KG1 (cell line): Measurements from ENCODE around the gene PORCN.
"Not testable (repeated sequence)": the region's sequence is repeated elsewhere in the genome, so short reads cannot be mapped to it uniquely, and the experiment has no call there.

ENCODE experiments used
- DNase-seq: peaks from one replicate; lab custom pipeline; 2025; lab: John Stamatoyannopoulos, UW

The PORCN gene

GRCh38 chrX:48540480-48540879, 31.7 kb downstream of the PORCN start:
- no peak for DNase-seq

DNA sequence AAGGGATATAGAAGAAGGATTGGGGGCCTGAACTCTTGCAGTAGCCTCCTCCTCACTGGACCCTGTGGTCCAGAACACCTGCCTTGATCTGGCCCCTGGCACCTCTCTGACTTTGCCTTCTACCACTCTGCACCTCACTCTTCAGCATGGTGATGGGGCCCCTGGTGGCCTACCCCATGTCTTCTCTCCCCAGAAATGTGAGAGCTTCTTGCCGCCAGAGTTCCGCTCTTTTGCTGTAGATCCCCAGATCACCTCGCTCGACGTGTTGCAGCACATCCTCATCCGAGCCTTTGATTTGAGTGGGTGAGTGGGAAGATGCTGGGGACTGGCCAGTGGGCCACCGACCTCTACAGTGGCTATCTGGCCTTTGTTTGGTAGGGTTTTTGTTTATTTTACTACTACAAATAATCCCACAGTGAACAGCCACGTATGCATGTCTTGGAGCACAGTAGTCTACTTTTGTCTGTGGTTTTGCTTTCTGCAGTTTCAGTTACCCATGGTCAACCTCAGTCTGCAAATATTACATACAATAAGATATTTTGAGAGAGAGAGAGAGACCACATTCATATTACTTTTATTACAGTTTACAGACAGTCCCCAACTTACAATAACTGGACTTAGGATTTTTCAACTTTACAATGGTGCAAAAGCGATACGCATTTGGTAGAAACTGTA, 32.5 kb downstream of the PORCN start:
- DNase-seq = no peak

GRCh38 chrX:48548871-48549270, 40.1 kb downstream of the PORCN start:
- DNase-seq = no peak

DNA sequence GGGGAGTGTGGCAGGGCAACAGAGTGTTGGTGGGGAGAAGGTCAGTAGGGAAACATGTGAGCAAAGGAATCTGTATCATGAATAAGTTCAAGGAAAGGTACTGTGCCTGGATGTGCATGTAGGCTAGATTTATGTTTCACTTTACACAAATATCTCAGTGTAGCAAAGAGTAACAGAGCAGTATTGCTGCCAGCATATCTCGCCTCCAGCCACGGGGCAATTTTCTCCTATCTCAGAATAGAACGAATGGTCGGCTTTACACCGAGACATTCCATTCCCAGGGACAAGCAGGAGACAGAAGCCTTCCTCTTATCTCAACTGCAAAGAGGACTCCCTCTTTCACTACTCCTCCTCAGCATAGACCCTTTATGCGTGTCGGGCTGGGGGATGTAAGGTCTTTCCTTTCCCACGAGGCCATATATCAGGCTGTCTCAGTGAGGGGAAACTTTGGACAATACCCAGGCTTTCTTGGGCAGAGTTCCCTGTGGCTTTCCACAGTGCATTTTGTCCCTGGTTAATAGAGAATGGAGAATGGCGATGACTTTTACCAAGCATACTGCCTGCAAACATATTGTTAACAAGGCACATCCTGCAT, 47.0 kb downstream of the PORCN start:
- DNase-seq = not testable (repeated sequence)

- no peak for DNase-seq
Measured at GRCh38 chrX:48558271-48558670, 49.5 kb downstream of the PORCN start.

GRCh38 chrX:48559636-48560035, 50.8 kb downstream of the PORCN start:
- DNase-seq = no peak

GRCh38 chrX:48560056-48560455, 51.3 kb downstream of the PORCN start:
- no peak for DNase-seq

DNA sequence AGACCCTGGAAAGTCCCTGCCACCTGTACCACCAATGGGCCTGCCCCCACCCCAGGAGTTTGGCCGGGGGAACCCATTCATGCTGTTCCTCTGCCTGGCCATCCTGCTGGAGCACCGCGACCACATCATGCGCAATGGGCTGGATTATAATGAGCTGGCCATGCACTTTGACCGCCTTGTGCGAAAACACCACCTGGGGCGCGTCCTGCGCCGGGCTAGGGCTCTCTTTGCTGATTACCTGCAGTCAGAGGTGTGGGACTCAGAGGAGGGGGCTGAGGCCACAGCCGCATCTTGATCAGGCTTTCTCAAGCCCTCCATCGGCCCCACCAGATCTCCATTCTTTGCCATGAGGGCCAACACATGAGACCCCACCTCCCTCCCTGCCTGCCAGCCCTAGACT, 51.9 kb downstream of the PORCN start:
- no peak for DNase-seq

GRCh38 chrX:48569958-48570357, 61.2 kb downstream of the PORCN start:
- DNase-seq = no peak
